MG63 (cell line): ENCODE data around the gene LYVE1. TPM values are rescaled to one million over a fixed set of nuclear protein-coding genes. Genes with fewer than 3 reads are reported as not detected.
A peak's percentile ranks its signal among the peaks of the same experiment; 100 is the strongest.

Experiments
- DNase-seq: peaks from one replicate; pipeline ENCODE4 v3.0.0-alpha.2; 2020
- H3K27me3 ChIP-seq: fragments of 250-450 bp; sonication (Bioruptor Pico); 2 replicates; pipeline ENCODE4 v1.5.1; 2020; ENCODE audit warnings: mild to moderate bottlenecking, moderate library complexity
- H3K36me3 ChIP-seq: fragments of 250-450 bp; sonication (Bioruptor Pico); 2 replicates; pipeline ENCODE4 v1.5.1; 2020; ENCODE audit warnings: mild to moderate bottlenecking, moderate library complexity
- H3K4me3 ChIP-seq: fragments of 250-450 bp; sonication (Bioruptor Pico); 2 replicates; pipeline ENCODE4 v1.5.1; 2020; ENCODE audit warnings: mild to moderate bottlenecking, moderate library complexity
- H3K9me3 ChIP-seq: fragments of 250-450 bp; sonication (Bioruptor Pico); 2 replicates; pipeline ENCODE4 v1.5.1; 2020; ENCODE audit warnings: mild to moderate bottlenecking, moderate library complexity
- total RNA-seq: library from RNA; depleted of rRNA; stranded (reverse); fragments of >200 nt; shearing (Covaris generic); gene quantifications from 2 replicates; pipeline ENCODE4 v1.2.3, GENCODE V29; 2014; ENCODE audit warnings: low replicate concordance

The LYVE1 gene
- total RNA-seq, 1 experiment from 2014 or later, result not detected

- no peak for DNase-seq
- no peaks in the 10 kb centered on the region for H3K36me3 ChIP-seq
- H3K4me3 ChIP-seq, result no peak overlapping the region
- H3K27me3 ChIP-seq, result no peaks in the 10 kb centered on the region
- H3K9me3 ChIP-seq, result no peaks in the 10 kb centered on the region
Observed at GRCh38 chr11:10573556-10573955, 5.1 kb upstream of the LYVE1 start.

- Histone ChIP-seq H3K27me3 (no peaks in the 10 kb centered on the region), H3K9me3 (no peaks in the 10 kb centered on the region), H3K4me3 (no peak overlapping the region), H3K36me3 (no peaks in the 10 kb centered on the region)
- DNase-seq, result no peak
Observed at GRCh38 chr11:10573028-10573427, 4.6 kb upstream of the LYVE1 start.

GRCh38 chr11:10572533-10572932, 4.1 kb upstream of the LYVE1 start:
- no peaks in the 10 kb centered on the region for H3K9me3 ChIP-seq
- no peaks in the 10 kb centered on the region for H3K36me3 ChIP-seq
- DNase-seq, result no peak
- H3K4me3 ChIP-seq, result no peak overlapping the region
- no peaks in the 10 kb centered on the region for H3K27me3 ChIP-seq

DNA sequence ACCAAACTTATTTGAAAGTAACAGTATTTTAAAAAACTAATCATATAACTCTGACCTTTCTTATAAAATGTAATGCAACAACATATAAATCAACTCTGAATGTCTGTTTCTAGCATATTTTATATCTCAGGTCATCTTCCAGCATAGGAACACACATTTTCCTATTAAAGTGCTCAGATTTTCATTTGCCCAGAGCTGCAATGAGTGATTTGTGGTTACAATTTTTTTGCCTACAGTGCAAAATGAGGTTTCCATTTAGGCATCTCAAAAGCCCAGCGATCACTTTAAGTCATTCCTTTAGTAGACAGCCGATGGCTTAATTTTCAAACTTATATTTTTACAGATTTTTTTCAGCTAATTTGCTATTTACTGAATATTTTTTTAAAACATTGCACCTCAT, 1.0 kb downstream of the LYVE1 start:
- Histone ChIP-seq H3K9me3 (no peaks in the 10 kb centered on the region), H3K36me3 (no peaks in the 10 kb centered on the region), H3K27me3 (no peaks in the 10 kb centered on the region), H3K4me3 (no peak overlapping the region)
- DNase-seq, result no peak

DNA sequence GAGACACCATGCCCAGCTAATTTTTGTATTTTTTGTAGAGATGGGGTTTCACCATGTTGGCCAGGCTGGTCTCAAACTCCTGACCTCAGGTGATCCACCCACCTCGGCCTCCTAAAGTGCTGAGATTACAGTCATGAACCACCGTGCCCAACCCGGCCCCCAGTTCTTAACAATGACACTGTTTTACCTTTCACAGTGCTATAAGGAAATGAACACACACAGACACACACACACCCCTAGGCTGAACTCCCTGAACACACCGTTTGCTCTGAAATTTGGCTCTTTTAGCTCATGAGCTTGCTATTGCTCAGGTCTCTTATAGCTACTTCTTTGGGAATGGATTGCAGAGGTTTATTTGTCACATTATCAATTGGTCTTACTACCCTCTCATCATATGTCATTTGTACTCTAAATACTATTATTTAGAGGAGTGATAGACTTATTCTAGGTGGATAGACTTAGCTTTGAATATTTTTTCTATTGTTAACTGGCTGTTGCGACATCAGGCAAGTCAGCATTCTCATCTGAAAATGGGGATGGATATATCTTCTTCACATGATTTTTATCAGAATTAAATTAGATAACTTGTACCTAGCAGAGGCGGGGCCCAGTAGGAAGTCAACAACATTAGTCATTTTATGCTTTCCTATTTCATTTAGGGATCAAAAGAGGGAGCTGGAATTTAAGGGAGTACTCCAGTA, 2.1 kb downstream of the LYVE1 start:
- Histone ChIP-seq H3K36me3 (no peaks in the 10 kb centered on the region), H3K27me3 (no peaks in the 10 kb centered on the region), H3K4me3 (no peak overlapping the region), H3K9me3 (no peaks in the 10 kb centered on the region)
- no peak for DNase-seq

DNA sequence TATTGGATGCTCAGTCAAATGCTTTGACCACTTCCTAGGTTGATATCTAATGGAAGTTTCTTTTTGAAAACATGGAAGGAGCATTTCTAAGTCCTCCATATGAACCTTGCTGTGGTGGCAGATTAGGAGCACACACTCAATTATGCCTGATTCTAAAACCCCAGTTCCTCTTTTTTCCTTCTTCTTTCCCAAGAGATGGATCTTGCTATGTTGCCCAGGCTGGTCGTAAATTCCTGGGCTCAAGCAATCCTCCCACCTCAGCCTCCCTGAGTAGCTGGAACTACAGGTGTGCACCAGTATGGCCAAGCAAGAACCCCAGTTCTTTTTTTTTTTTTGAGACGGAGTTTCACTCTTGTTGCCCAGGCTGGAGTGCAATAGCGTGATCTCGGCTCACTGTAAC, 3.0 kb downstream of the LYVE1 start:
- no peaks in the 10 kb centered on the region for H3K9me3 ChIP-seq
- H3K27me3 ChIP-seq, result no peaks in the 10 kb centered on the region
- DNase-seq, result no peak
- H3K4me3 ChIP-seq, result no peak overlapping the region
- no peaks in the 10 kb centered on the region for H3K36me3 ChIP-seq

GRCh38 chr11:10564696-10565318, 3.7 kb downstream of the LYVE1 start:
- Histone ChIP-seq H3K27me3 (no peaks in the 10 kb centered on the region), H3K4me3 (no peak overlapping the region), H3K36me3 (no peaks in the 10 kb centered on the region), H3K9me3 (no peaks in the 10 kb centered on the region)
- no peak for DNase-seq

DNA sequence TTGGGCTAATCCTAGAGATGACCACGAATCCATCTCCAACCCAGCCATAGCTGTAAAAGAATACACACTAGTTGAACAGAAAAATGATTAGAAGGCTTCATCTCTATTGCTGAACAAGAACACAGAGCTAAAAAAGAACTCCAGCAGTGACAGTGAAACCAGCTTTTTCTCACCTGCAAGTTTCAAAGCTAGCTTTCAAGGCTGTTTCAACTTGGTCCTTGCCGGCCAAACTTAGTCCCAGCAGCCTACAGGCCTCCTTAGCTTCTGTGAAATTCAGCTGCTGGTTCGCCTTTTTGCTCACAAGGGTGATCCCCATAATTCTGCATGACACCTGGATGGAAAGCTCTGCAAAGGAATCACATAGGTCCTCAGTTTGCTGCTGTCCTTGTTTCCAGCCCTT, 4.4 kb downstream of the LYVE1 start:
- H3K36me3 ChIP-seq, result no peaks in the 10 kb centered on the region

GRCh38 chr11:10561947-10562346, 6.5 kb downstream of the LYVE1 start:
- peak; percentile 59 for DNase-seq
- Histone ChIP-seq H3K4me3 (no peak overlapping the region), H3K27me3 (no peaks in the 10 kb centered on the region), H3K36me3 (no peaks in the 10 kb centered on the region), H3K9me3 (no peaks in the 10 kb centered on the region)

More for the DNA sequence above, 4.4 kb downstream of the LYVE1 start:
- no peak for DNase-seq
- Histone ChIP-seq H3K4me3 (no peak overlapping the region), H3K9me3 (no peaks in the 10 kb centered on the region), H3K27me3 (no peaks in the 10 kb centered on the region)

DNA sequence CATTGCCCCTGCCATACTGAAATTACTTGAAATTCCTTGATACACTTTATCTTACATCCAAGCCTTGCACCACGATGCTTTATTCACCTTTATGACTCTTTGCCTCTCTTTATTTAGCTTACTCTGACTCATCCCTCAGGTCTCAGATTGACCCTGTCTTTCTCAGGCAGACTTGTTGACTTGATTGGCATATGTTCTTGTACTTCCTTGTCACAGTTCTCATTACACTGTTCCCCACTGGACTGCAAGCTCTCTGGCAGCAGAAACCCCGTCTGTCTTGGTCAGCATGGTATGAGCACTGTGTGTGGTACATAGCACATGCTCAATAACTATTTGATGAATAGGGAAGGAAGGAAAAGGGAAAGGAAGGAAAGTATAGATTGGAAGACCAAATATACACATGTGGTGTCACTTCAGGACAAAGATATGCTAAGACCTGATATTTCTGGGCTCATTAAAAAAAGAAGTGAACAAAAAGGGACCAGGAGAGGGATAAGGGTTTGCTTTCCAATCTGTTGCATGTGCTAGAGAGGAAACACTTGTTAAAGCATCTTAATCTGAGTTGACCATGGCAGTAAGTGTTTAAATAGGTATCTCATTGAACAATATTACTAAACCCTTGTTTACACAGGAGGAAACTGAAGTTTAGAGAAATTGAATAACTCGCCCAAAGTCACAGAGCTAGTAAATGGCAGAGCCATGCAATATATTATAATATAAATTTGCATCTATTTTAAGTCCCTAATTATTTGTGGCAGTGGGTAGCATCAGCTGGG, 7.2 kb downstream of the LYVE1 start:
- H3K27me3 ChIP-seq, result no peaks in the 10 kb centered on the region
- no peaks in the 10 kb centered on the region for H3K36me3 ChIP-seq
- no peak overlapping the region for H3K4me3 ChIP-seq
- H3K9me3 ChIP-seq, result no peaks in the 10 kb centered on the region
- no peak for DNase-seq

- DNase-seq, result no peak
Observed at GRCh38 chr11:10558288-10558687, 10.2 kb downstream of the LYVE1 start.

GRCh38 chr11:10556590-10556989, 11.9 kb downstream of the LYVE1 start:
- Histone ChIP-seq H3K9me3 (peaks cover 6% of the 10 kb centered on the region; the same call in 1 of the 2 replicates), H3K27me3 (no peaks in the 10 kb centered on the region), H3K36me3 (no peaks in the 10 kb centered on the region), H3K4me3 (no peak overlapping the region)
- DNase-seq, result no peak

More at GRCh38 chr11:10558288-10558687, 10.2 kb downstream of the LYVE1 start:
- Histone ChIP-seq H3K9me3 (no peaks in the 10 kb centered on the region), H3K27me3 (no peaks in the 10 kb centered on the region), H3K36me3 (no peaks in the 10 kb centered on the region), H3K4me3 (no peak overlapping the region)

- peaks cover 8% of the 10 kb centered on the region; the same call in 1 of the 2 replicates for H3K9me3 ChIP-seq
- no peaks in the 10 kb centered on the region for H3K36me3 ChIP-seq
- DNase-seq, result no peak
- H3K4me3 ChIP-seq, result no peak overlapping the region
- no peaks in the 10 kb centered on the region for H3K27me3 ChIP-seq
Observed at GRCh38 chr11:10551845-10552352, 16.6 kb downstream of the LYVE1 start.

DNA sequence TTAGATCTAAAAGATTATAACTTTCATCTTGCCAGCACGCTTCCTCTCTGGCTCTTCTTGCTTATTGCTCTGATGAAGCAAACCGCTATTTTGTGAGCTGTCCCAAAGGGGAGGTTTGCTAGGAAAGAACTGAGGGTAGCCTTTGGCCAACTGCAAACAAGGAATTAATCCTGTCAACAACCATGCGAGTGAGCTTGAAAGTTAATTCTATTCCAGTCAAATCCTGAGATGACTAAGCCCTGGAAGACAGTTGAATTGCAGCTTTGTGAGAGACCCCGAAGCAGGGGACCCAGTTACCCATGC, 17.2 kb downstream of the LYVE1 start:
- DNase-seq, result no peak
- Histone ChIP-seq H3K27me3 (no peaks in the 10 kb centered on the region), H3K9me3 (peaks cover 8% of the 10 kb centered on the region; the same call in 1 of the 2 replicates), H3K4me3 (no peak overlapping the region), H3K36me3 (no peaks in the 10 kb centered on the region)

DNA sequence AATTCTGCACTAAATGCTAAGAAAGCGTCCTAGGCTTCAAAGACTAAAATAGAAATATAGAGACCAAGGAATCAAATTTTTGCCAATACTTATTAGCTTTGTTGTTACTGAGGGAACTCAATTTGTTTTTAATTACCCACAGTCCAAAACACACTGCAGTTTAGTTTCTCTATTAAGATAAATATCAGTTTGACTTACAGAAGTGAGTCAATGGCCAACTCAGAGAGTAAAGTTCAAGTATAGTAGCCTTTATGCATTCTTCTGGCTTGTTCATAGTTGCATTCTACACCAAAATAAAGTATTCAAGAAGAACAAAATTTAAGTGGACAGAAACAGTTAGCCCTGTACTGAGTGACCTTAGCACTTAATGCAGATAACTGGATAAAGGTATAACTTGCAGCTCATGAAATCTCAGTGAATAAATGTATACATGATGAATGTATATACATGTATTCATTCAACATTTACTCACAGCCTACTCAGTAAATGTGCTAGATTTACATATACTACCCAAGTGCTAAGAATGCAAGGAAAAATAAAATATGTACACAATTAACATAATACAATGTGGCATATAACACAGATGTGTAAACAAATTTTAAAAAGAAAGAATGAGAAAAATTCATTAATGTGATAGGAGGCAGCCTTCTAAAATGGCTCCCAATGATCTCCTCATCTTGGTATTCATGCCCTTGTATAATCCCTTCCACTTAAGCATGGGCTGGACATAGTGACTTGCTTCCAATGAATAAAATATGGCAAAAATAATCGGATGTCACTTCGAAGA, 17.8 kb downstream of the LYVE1 start:
- Histone ChIP-seq H3K36me3 (no peaks in the 10 kb centered on the region), H3K27me3 (no peaks in the 10 kb centered on the region), H3K9me3 (peaks cover 8% of the 10 kb centered on the region; the same call in 1 of the 2 replicates), H3K4me3 (no peak overlapping the region)
- no peak for DNase-seq

GRCh38 chr11:10544491-10545465, 23.7 kb downstream of the LYVE1 start:
- Histone ChIP-seq H3K27me3 (no peaks in the 10 kb centered on the region), H3K36me3 (no peaks in the 10 kb centered on the region), H3K9me3 (no peaks in the 10 kb centered on the region; the same call in 1 of the 2 replicates), H3K4me3 (no peak overlapping the region)
- no peak for DNase-seq
